ENCODE measurements around the gene MZT2A.
A peak's percentile ranks its signal among the peaks of the same experiment; 100 is the strongest.
"Not testable (repeated sequence)": the region's sequence is repeated elsewhere in the genome, so short reads cannot be mapped to it uniquely, and the experiment has no call there.

MZT2A gene

GRCh38 chr2:131517106-131517831 lies 25.1 kb upstream of the MZT2A start:
- FAIRE-seq (no peak), DNase-seq (ENCODE audit: insufficient read length, low spot score) (no peak)
- no peak for TF ChIP-seq POLR2A (IDR thresholded peaks at IDR 0.05; ENCODE audit: low read depth, low read length)
- TF ChIP-seq SPI1 (IDR thresholded peaks at IDR 0.05; ENCODE audit: low read depth, low read length), result no peak
- no peak for TF ChIP-seq POU2F2 (IDR thresholded peaks at IDR 0.05; ENCODE audit: low read depth, low read length)
- no peak for TF ChIP-seq PAX5 (IDR thresholded peaks at IDR 0.05; ENCODE audit: insufficient read depth, low read length, severe bottlenecking)
- no peak for TF ChIP-seq TAF1 (IDR thresholded peaks at IDR 0.05; ENCODE audit: low read depth, low read length)
- no peak for TF ChIP-seq POLR2AphosphoS5 (IDR thresholded peaks at IDR 0.05; ENCODE audit: low read depth, low read length)

- FAIRE-seq, result peak; percentile 41
- DNase-seq (ENCODE audit: insufficient read length, low spot score), result not testable (repeated sequence)
Measured at GRCh38 chr2:131516621-131517020, 24.4 kb upstream of the MZT2A start.

GRCh38 chr2:131516011-131516410 lies 23.8 kb upstream of the MZT2A start:
- FAIRE-seq, result no peak
- TF ChIP-seq POU2F2 (IDR thresholded peaks at IDR 0.05; ENCODE audit: low read depth, low read length), result no peak
- no peak for TF ChIP-seq POLR2A (IDR thresholded peaks at IDR 0.05; ENCODE audit: low read depth, low read length)
- no peak for TF ChIP-seq POLR2AphosphoS5 (IDR thresholded peaks at IDR 0.05; ENCODE audit: low read depth, low read length)
- TF ChIP-seq PAX5 (IDR thresholded peaks at IDR 0.05; ENCODE audit: insufficient read depth, low read length, severe bottlenecking), result no peak
- no peak for TF ChIP-seq SPI1 (IDR thresholded peaks at IDR 0.05; ENCODE audit: low read depth, low read length)
- TF ChIP-seq TAF1 (IDR thresholded peaks at IDR 0.05; ENCODE audit: low read depth, low read length), result no peak
- no peak for DNase-seq (ENCODE audit: insufficient read length, low spot score)

- not testable (repeated sequence) for DNase-seq (ENCODE audit: insufficient read length, low spot score)
Measured at GRCh38 chr2:131515235-131515634, 23.0 kb upstream of the MZT2A start.

GRCh38 chr2:131514408-131515166 lies 22.4 kb upstream of the MZT2A start:
- peak; percentile 67 for TF ChIP-seq SPI1 (IDR thresholded peaks at IDR 0.05; ENCODE audit: low read depth, low read length)
- FAIRE-seq, result peak; percentile 16
- not testable (repeated sequence) for DNase-seq (ENCODE audit: insufficient read length, low spot score)

More at GRCh38 chr2:131515235-131515634, 23.0 kb upstream of the MZT2A start:
- FAIRE-seq, result peak; percentile 90

GRCh38 chr2:131511969-131512870 lies 20.0 kb upstream of the MZT2A start:
- FAIRE-seq; DNase-seq (ENCODE audit: insufficient read length, low spot score): not testable (repeated sequence)

- DNase-seq (ENCODE audit: insufficient read length, low spot score); FAIRE-seq: not testable (repeated sequence)
Measured at GRCh38 chr2:131511291-131511968, 19.2 kb upstream of the MZT2A start.

- DNase-seq (ENCODE audit: insufficient read length, low spot score) (no peak), FAIRE-seq (no peak)
- TF ChIP-seq POU2F2 (IDR thresholded peaks at IDR 0.05; ENCODE audit: low read depth, low read length) (no peak), POLR2AphosphoS5 (IDR thresholded peaks at IDR 0.05; ENCODE audit: low read depth, low read length) (no peak), PAX5 (IDR thresholded peaks at IDR 0.05; ENCODE audit: insufficient read depth, low read length, severe bottlenecking) (no peak)
Measured at GRCh38 chr2:131509615-131510014, 17.4 kb upstream of the MZT2A start.

- DNase-seq (ENCODE audit: insufficient read length, low spot score); FAIRE-seq: not testable (repeated sequence)
Measured at GRCh38 chr2:131504082-131504750, 12.0 kb upstream of the MZT2A start.

- not testable (repeated sequence) for FAIRE-seq; DNase-seq (ENCODE audit: insufficient read length, low spot score)
Measured at GRCh38 chr2:131503587-131503986, 11.4 kb upstream of the MZT2A start.

- FAIRE-seq, result peak; percentile 52
- not testable (repeated sequence) for DNase-seq (ENCODE audit: insufficient read length, low spot score)
Measured at GRCh38 chr2:131498321-131498973, 6.2 kb upstream of the MZT2A start.

GRCh38 chr2:131495506-131495905 lies 3.3 kb upstream of the MZT2A start:
- FAIRE-seq; DNase-seq (ENCODE audit: insufficient read length, low spot score): not testable (repeated sequence)
